Stimulated activated CD8-positive, alpha-beta memory T cell treated with anti-CD3 and anti-CD28 coated beads, Interleukin-12 subunit alpha, Interleukin-12 subunit beta, amount 100 ng/mL, for 1 hour (primary cell): Measurements from ENCODE around the gene SPDL1.
"Not testable (repeated sequence)": the region's sequence is repeated elsewhere in the genome, so short reads cannot be mapped to it uniquely, and the experiment has no call there.

ENCODE experiments used
- DNase-seq: peaks from one replicate; pipeline ENCODE4 v3.0.0-alpha.2; 2020; ENCODE audit warnings: low read depth

The SPDL1 gene

DNA sequence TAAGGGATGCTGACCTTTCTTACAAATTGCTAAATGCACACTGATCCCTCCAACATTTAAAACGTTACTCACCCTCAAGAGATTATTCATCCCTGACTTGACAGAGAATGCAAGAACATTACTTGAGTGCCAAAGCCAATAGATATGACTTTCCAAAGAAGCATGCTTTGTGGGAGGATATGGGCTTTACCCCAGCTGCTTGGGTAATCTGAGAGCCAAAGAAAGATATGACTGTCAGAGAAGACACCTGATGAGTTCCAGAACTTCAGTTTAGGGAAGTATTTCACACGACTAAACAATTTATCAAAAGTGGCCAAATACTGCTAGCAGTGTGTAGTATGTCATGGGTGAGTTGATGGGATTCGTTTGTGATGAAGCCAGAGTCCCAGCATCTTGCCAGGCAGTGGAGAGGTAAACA, 7.4 kb upstream of the SPDL1 start:
- no peak for DNase-seq

DNA sequence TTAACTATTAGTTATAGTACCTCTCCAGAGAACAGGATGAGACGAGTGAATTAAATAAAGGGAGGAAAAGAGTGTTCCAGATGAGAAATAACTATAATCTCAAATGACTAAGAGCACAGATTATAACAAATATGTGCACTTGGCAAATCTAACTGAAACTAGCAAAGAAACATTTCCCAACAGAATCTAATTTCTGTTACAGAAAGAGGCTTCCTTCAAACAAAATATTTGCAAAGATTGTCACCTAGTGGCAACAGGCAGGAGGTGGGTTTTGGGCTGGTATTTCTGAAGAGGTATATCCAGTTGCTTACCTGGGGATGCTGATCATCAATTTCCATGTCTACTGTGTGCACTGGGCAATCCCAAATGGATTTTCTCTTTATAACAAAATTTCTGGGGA, 5.6 kb upstream of the SPDL1 start:
- no peak for DNase-seq

DNA sequence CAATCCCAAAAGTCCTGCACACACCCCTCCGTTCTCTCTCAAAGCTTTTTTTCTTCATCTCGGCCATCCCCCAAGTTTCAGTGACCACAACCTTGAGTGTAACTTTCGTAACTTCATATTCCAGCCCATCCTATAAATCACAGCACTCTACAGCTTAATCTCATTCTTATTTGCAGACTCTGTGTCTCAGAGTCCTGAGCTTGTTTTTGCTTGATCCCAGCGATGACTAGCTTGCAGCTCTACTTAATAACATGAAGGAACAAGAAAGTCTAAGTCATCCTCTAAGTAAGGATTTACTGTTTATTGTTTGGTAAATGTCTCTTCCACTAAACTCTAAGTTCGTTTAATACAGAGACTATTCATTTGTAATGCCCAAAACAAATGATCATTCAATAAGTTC, 2.6 kb upstream of the SPDL1 start:
- no peak for DNase-seq

DNA sequence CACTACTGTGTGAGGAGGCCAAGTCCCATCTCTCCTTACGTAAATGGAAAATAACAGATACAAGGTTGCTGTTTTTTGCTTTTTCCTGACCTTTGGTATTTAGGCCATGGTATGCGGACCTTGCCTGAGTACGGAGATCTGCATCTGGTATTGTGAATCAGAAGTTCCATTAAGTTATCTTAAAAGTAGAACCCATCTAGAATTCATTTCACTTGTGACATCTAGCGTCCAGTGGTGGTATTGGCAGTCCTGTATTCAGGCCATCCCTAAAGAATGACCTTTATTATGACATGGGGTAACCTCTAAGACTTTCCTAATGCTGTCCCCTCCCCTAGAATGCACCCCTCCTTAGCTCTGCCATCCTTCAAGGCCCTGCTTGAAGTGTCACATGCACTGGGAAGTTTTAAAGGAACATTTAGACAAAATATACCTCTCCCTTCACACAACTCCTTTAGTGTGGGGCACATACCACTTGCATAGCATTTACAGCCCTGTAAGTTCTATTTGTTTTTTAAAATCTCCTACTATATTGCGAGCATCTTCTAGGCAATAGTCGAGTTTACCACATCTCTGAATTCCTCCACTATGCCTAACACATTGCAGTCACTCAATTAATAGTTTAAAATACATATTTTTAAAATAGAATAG, 1.9 kb upstream of the SPDL1 start:
- peak; percentile 36 for DNase-seq

DNA sequence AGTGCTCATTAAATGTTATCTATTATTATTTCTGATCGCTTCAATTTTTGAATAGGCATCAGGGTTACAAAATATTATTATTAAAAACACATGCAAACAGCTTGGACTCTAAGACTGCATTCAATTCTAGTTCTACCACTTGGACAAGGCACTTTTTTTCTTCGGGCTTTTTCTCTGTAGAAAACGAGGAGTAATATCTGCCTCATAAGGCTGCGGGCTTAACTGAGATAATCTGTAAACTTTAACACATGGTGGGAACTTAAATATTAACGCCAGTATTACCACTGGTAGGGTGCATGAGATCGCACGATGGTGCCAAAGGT, 511 bp upstream of the SPDL1 start:
- no peak for DNase-seq

DNA sequence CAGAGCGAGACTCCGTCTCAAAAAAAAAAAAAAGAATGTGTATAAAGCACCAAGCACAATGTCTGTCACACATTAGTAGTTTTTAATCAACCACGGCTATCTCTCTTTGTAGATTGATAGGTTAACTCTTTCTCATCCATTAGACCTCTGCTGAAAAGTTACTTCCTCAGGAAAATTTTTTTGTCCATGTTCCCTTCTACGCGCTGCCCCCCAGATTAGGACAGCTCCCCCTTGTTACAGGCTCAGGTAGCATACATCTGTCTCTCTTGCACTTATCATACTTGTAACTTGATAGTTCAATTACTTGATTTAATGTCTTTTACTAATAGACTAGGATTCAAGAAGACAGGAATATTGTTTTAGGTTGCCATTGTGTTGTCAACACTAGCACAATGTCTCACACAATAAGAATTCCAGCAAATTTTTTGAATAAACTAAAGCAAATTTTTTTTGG, 1.5 kb downstream of the SPDL1 start:
- DNase-seq: no peak

DNA sequence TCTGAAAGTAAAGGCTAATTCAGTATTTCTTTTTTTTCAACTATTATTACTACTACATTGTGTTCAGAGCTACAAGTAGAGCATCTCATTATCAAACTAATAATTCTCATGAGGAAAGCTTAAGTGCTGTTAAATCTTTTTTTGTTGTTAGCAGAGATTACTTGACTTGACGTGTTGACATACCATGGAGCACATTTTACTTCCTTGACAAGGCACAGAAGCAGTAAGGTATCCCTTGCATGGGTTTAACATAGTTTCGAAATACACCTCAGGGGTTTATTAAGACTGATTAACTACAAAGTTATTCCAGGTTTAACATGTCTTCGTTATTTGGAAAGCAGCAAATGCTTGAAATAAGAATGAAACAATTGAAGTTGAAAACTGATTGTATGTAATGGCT, 7.0 kb downstream of the SPDL1 start:
- DNase-seq: no peak

DNA sequence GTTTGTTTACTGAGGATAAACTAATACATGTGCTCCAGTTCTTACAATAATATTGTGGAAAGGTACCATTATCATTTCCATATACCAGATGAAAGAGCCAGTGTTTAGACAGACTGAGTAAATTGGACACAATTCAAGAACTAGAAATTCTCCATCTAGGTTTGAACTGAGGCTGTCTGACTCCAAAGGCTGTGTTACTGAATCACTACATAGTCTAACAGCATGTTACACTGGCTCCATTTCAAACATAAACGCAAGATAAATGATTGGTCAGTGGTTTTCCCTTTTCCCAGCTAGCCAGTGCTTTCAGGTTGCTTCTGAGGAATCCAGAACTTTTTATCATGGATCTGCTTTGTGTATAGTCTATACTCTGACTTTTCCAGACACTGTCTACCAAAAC, 8.1 kb downstream of the SPDL1 start:
- no peak for DNase-seq

DNA sequence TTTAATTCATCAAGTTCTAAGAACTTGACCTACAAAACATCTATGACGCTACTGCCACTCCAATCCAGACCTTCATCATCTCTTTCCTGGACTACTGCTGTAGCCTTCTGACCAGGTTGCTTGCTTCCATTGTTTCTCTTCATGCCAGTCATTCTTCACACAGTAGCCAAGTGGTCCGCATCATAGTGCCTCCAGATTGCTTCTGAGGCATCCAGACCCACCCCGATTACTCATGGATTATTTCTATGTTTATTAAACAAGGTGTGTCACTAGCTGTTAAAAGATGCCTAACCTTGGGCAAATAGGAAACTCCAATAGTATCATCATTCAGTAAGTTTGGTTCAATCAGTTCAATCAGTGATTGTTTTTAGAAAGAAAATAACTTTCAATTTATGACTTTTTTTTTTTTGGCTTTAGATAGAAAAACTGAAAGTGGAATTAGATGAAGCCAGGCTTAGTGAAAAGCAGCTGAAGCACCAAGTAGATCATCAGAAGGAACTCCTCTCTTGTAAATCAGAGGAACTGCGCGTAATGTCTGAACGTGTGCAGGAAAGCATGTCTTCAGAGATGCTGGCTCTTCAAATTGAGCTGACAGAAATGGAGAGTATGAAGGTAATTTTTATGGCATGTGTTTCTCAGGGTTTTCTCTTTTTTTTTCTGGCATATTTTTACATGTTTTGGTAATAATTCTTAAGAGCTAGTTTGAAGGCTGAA, 9.5 kb downstream of the SPDL1 start:
- DNase-seq: no peak

DNA sequence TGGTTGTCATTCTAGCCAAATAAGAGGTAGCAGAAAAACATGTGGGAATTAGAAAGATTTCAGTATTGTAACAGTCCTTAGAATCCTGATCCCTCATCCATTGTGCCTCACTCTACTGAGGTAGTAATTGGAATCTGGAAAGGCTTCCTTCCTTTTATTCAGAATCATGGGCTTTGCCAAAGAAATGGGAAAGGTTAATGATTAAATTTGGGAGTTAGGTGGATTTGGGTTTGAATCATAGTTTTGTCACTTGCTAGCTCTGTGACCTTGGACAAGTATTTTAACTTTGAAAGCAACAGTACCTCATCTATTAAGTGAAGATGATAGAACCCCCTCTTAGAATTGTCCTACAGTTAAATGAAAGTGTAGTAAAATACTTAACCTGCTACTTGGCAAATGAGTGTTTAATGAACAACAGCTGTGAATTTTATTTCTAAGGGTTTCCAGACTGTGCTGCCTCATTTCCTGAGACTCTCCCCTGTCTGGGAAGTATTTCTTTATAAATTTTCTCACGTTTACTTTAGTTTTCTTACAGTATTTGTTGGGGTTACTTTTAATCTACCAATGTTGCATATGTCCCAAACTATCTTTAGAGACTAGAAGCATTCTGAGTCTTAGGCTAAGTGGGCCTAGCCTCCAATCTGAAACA, 11.7 kb downstream of the SPDL1 start:
- DNase-seq: no peak

DNA sequence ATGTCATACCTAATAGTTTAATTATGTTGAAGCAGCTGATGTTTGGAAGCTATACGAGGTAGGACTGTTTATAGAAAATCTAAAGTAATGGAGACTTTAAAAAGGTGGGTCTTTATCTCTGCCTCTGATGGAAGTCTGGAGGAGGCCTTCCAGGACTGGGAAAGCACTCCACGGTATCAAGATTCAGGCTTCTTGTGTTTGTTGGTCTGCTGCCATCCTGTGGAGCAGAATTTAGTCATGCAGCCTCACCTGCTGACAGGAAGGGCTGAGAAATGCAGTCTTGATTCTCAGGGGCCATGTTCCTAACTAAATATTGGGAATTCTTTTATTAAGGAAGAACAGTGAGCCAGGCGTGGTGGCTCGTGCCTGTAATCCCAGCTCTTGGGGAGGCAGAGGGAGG, 15.9 kb downstream of the SPDL1 start:
- DNase-seq: no peak

DNA sequence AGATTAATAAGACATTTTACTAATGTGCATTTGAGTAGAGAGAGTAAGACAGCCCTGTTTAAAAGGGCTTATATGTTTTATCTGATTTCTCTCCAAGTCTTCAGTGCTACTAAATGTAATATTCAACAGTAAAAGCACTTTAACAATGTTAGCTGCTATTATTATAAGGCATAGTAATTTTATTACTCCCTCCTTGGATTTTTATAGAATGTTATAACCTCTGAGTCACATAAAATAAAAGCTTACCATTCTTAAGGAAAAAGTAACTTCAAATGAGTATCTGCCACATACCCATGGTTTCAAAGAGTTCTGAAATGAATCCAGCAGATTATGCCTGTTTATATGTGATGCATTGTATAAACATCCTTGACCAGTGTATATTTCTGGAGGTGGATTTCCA, 19.0 kb downstream of the SPDL1 start:
- no peak for DNase-seq

DNA sequence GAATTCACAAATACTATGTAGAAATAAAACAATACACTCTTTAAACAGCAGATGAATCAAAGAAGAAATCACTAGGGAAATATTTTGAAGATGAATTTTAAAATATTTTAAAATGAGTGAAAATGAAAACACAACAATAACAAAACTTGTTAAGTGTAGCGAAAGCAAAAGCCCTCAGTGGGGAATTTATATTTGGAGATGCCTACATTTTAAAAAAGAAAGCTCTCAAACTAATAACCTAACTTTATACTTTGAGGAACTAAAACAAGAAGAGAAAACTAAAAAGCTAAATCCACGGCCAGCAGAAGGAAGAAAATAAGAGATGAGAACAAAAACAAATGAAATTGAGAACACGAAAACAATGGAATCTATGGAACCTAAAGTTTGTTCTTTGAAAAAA, 22.7 kb downstream of the SPDL1 start:
- DNase-seq: no peak

DNA sequence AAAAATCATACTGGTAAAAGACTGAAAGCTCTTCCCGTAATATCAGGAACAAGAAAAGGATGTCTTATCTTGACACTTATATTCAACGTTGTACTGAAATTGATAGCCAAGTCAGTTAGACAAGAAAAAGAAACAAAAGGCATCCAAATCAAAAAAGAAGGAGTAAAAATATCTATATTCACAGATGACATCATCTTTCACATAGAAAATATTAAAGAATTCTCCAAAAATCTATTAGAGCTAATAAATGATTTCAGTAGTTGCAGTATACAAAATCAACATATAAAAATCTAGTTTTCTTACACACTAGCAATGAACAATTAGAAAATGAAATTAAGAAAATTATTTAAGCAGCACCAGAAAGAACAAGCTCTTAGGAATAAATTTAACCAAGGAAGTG, 24.3 kb downstream of the SPDL1 start:
- DNase-seq: no peak

DNA sequence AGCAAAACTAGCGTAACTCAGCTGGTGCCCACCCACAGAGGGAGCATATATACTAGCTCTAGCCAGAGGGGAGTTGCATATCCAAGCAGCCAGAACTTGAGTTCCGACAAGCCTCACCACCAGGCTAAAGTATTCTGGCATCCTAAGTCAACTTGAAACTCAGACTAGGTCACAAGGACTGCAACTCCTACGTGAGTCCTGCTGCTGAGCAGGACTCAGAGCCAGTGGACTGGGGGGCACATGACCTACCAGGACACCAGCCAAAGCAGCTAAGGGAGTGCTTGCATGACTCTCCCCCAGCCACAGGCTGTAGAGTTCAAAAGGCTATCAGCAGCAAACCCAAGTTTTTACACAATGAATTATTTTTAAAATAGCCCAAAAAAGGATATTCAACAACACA, 26.1 kb downstream of the SPDL1 start:
- DNase-seq: no peak

DNA sequence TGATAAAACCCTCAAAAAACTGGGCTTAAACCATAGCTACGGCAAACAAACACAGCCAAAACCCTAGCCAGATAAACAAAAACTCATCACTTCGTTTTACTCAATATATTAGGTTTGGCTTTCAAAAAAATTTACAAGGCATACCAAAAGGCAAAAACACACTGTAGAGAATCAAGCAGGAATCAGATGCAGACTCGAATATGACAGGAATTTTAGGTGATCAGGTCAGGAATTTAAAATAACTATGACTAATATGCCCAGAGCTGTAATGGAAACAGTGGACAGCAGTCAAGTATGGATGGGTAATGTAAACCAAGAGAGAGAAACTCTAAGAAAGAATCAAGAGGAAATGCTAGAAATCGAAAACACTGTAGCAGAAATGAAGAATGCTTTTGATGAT, 27.0 kb downstream of the SPDL1 start:
- no peak for DNase-seq

DNA sequence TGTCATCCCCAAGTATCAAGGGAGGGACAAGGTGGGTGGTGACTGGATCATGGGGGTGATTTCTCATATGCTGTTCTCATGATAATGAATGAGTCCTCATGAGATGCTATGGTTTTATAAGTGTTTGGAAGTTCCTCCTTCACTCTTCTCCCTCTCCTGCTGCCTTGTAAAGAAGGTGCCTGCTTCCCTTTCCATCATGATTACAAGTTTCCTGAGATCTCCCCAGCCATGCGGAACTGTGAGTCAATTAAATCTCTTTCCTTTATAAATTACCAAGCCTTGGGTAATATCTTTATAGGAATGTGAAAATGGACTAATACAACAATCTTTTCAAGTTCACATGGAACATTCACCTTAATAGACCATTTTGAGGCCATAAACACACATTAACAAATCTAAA, 32.0 kb downstream of the SPDL1 start:
- no peak for DNase-seq

DNA sequence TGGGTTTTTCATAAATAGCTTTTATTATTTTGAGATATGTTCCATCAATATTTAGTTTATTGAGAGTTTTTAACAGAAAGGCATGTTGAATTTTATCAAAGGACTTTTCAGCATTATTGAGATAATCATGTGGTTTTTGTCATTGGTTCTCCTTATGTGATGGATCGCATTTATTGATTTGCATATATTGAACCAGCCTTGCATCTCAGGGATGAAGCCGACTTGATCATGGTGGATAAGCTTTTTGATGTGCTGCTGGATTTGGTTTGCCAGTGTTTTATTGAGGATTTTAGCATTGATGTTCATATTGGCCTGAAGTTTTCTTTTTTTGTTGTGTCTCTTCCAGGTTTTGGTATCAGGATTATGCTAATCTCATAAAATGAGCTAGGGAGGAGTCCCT, 40.7 kb downstream of the SPDL1 start:
- DNase-seq: not testable (repeated sequence)

DNA sequence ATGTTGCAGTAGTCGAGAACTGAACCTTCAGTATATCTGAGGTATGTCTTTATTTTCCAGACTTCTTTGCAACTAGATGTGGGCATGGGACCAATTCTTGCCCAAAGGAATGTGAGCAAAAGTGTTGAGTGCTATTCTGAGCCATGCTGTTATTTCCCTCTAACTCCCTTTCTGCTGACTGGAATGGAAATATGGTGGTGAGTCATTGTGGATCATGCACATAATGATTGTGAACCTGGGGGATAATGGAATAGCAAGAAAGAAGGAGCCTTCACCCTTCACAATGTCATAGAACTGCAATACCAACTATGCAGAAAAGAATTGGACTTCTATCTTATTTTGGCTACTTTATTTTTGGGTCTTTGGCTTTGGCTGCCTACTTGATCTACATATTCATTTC, 43.2 kb downstream of the SPDL1 start:
- no peak for DNase-seq

DNA sequence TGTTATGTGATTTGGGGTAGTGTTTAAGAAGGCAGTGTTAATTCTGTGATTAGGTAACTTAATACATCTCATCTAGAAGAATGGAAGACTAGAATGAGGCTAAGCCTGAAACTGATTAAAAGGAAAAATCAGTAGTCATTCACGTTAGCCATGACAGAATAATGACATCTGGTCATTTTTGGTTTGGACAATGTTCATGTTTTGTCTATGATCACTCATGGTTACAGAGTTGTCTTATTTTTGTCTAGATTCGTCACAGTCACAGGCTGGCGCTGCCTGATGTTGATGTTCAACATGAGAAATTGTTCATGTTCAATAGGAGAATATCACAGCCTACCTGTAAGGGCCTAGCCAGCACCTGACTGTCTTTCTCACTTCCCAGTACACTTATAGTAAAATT, 44.0 kb downstream of the SPDL1 start:
- no peak for DNase-seq

DNA sequence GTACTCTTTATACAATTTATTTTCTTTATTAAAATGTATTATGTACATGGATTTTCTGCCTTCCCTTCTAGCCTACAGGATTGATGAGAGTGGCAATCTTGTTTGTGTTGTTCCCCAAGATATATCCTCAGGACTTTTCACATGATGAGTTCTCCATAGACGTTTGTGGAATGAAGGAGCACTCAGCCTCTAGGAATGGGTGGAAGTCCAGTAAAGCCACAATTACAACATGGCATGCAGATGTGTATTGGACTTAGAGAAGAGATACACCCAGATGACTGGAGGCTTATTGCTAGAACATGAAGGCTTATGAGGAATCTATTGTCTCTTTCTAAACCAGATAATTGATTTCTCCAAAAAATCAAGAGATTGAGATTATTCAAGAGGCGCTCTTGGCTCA, 45.3 kb downstream of the SPDL1 start:
- DNase-seq: no peak

DNA sequence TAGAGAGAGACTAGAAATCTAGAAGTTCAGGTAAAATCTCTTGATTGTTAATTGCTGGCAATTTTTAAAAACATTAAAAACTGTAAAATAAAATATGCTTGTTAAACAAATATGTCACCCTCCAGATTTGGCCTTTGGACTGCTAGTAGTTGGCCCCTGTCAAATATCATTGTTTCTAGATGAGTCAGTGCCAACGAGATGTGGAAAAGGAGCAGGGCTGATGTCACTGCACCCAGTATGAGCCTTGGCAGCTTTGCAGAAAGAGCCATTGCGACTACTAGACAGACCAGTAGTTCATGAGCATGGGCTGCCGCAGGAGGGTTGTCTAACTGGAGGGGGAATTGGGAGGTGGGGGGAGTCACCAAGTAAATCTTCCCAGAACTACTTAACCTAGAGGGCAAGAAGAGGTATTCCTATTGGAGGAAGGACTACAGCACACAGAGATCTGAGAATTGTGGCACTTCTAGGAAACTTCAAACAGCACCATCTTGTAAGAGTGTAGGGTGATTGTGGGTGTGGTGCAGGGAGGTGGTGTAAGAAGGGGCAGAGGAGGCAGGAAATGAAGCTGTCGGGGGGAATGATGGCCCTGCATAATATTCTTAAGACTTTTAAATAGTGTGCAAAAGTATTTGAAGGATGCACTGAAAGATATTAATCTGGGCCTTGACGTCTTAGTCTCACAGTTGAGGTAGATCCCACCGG, 46.4 kb downstream of the SPDL1 start:
- no peak for DNase-seq

DNA sequence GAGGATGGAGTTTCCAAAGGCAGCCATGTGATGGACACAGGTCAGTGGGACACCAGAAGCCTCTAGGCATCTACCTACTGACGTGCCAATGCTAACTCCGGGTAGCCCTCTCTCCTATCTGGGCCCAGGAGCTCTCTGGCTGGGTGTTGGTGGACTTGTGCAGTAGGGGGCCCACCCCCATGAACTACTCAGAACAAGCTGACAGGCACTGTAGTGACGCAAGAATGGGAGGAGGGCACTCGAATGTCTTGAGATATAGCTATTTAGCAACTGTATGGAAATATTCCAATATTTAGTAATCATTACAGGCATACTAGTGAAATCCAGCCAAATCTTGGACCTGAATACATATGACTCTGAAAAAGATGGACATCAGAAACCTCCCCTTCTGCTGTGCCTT, 47.8 kb downstream of the SPDL1 start:
- DNase-seq: no peak
